ENCODE results near the gene PLPP3.

Gene PLPP3

DNA sequence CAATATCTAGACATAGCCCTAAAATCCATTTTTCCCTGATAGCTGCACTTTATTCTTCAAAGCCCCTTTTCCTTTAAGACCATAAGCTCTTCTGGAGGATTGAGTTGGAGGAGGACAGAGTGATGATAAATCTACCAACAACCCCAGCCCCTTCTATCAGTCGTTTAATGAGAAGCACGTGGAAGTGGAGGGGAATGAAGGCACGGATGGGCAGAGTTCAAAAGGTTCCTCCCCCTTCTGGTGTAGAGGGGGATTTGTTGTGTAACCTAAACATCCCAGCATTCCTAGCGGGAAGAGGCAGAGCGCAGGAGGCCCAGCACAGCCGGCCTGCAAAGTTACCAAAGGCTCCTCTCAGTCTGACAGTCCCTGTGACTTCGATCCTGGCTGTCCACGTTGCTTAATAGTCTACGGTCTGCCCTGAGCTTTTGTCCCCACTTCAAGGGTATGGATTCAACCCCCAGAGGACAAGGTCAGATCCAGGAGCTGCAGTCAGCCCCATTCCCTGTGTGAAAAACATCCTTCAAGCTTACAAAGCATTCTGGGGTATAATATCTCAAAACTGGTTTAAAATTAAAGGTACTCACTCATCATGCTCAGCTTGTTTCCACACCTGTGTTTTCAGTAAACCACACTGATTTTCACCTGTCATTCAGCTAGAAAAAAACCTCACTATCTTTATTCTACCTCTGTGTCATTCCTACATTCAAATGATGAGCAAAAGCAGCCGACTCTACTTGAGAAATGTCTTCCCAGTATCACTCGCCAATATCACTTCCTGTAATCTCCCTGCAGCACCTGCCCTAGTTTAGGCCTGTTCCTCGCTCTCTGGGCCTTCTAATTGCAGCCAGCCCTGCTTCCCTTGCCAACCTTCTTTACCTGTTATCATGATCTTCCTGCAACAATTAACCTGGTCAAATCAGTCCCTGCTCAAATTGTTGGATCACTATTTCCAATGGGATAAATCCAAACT is 117.9 kb downstream of the PLPP3 start:
- DNase-seq (ENCODE audit: low read depth) = no peak

DNA sequence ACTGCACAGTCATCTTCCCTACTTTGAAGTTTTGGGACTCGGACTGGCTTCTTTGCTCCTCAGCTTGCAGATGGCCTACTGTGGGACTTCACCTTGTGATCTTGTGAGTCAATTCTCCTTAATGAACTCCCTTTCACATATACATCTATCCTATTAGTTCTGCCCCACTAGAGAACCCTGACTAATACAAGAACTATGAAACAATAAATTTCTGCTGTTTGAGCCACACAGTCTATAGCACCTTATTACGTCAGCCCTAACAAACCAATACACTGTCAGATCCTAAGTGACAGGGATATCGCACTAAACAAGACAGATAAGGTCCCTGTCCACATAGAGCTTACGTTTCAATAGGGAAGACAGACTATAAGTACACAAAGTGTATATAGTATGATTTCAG is 120.1 kb downstream of the PLPP3 start:
- DNase-seq (ENCODE audit: low read depth) = no peak

DNA sequence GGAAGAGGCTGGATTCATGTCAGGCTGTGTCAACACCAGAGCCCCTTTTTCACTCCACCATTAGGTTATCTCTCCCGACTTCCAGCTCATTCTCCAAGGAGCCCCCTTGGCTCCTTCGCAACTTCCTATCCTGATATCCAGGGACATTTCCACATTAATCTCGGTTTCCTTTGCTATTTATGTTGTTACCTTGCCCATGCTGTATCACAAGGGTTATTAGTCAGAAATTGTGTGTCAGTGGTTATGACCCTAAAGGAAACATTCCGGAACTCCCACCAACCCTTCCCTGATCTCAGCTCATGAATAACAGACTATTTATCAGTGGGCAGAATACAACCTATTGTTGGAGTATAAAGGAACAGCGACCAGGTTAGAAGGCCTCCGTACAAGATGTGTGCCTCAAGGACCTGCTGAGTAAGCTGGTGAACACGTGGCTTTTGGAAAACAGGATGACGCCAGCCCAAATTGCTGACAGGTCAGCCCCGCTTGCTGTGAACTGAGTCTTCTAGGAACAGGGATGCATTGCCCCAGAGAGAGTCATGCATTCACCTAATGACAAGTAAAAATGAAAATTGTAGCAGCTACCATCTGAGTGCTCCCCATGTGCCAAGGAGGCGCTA is 121.5 kb downstream of the PLPP3 start:
- DNase-seq (ENCODE audit: low read depth) = no peak

DNA sequence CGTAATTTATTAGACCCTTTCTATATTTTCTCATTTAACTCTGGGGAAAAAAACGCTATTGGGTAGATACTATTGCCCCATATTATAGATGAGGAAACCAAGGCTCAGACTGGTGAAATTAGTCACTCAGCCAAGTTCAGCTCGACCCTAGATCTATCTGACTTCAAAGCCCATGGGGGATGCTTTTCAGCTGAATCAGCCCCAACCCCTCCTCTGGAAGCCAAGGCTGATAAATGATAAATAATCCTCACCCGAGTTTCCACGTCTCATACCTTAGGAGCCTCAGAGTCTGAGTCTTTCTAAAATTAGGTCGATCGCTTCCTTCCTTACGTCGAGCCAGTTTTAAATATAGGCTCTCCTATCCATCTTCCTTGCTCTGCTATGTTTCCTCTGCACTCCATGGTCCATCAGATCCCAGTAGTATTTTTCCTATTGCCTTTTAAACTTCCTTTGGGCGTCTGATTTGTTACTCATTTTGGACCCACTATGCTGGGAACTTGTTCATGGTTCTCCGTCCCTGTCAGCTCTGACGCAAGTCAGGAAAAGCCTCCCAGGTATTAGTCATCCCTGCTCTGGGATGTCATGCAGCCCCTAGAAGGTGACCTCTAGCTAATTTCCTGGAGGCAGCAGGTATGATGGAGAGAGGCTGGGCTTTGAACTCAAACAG is 122.8 kb downstream of the PLPP3 start:
- no peak for DNase-seq (ENCODE audit: low read depth)

DNA sequence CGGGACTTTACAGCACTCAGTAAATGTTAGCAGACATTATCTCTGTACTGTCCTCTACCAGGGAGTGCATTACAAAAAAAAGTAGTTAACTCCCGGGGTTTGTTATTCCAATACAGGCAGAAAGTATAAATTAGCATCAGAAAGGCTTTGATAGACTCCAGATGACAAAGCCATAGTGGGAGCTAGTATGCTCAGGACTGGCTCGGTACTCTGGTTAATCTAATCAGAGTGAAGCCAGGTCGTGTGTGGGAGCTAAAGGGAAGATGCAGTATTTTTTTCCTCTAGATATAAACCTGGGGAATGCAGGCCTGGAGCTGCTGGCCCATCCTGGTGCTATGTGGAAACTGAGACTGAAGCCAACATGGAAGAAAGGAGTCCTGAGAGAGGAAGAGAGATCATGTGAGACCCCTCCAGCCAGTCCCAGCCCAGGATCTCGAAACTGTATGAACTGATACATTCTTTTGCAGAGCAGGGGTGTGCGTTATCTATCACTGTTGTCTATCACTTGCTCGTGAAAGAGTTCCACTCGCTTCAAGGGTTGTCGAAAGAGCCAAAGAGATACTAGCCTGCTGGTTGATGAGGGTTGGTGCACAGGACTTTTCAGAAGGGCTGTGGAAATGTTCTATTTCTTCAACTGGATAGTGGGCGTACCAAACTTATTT is 125.8 kb downstream of the PLPP3 start:
- DNase-seq (ENCODE audit: low read depth) = no peak

DNA sequence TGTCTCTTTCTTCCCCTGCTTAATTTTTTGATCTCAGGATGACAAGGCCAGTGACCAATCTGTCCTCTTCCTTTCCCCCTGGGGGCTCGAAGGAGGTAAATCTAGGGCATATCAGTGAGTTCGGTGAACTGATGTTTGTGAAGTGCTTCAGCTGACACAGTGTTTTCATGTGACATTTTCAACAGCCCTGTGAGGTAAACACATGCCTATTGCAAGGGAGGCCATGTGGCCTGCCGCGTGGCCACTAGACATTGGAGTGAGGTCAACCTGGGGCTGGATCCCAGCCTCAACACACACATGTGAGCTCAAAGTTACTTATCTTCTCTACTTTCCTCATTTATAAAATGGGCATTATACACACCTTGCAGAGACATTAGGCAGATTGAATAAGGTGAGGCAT is 126.3 kb downstream of the PLPP3 start:
- DNase-seq (ENCODE audit: low read depth) = no peak

DNA sequence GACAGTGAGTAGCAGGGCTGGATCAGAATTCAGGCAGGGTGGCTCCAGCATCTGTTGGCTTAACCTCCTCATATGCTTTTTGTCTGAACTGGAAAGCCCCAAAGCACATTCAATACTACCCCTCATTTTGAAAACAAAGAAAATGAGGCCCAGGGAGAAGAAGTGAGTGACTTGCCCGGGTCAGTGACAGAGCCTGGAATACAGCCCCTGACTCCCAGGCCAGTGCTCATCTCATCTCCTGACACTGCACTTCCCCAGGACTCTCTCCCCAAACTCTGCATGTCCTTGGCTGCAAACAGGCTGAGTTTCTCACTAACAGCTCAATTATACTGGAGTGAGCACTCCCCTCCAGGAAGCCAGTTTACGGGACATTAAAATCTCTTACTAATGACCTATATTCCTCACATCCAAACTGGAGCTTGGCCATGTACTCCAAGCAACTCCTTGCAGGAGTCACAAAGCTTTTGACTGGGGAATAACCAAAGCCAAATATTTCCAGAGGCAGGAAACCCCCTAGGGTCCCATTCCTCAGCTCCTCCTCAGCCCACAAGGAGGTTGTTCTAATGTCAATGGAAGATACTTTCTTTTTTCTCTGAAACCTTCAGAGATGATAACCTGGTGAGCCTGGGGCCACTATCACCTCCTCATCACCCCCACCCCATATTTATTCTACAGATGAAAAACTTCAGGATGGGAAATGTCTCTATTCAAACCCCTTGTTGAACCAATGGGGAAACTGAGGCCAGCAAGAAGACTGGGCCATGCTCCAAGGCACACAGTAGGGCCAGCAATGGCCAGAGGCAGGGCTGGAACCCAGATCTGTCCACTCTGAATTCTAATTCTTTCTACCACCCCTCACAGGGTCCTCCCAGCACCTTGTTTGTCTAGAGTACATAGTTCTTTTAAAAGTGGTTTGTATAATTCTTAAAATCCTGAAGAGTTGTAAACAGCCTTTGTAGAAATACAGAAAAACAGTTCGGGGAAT is 127.0 kb downstream of the PLPP3 start:
- DNase-seq (ENCODE audit: low read depth) = no peak

DNA sequence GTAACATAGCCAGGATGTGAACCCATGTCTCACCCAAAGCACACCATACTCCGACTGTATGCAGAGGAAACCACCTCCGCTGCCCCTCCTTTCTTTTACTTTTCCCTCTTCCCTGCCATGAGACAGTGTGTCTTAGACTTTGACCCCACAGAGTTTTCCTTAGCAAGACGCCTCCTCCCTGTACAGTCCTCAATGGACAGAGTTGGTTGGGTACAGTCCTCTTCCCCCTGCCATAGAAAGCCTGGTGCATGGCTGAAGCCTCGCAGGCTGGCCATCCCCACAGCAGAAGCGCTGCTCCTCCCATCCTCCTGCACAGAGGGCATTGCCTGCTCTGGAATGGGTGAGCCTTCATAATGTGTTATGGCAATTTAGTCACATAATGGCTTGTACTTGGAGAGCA is 127.9 kb downstream of the PLPP3 start:
- DNase-seq (ENCODE audit: low read depth) = no peak

DNA sequence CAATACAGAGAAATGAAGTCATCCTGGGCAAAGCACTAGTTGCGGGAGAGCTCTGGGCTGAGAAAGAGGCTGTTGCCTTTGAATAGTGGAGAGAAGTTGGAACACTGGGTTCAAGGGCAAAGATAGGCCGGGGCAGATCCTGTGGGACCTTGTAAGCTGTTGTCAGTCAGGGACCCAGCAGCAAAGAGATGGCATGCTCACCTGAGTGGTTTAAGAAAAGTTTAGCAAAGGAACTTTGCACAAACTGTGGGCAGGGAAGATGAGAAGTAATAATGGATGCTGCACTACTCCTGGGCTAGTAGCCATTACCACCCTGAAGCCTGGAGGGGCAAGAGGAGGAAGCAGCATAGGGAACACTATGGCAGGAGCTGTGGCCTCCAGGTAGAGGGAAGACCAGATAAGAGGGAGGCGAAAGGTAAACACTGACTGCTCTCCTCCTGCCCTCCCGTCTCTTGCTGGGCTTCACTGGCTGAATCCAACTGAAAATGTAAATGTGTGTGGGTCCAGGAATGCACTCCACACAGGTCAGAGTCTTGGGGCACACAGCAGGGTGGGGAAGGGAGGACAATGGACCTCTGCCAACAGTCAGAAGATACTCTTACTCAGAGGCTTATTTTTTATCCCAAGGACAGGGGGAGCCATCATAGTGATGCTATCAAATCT is 129.2 kb downstream of the PLPP3 start:
- no peak for DNase-seq (ENCODE audit: low read depth)

DNA sequence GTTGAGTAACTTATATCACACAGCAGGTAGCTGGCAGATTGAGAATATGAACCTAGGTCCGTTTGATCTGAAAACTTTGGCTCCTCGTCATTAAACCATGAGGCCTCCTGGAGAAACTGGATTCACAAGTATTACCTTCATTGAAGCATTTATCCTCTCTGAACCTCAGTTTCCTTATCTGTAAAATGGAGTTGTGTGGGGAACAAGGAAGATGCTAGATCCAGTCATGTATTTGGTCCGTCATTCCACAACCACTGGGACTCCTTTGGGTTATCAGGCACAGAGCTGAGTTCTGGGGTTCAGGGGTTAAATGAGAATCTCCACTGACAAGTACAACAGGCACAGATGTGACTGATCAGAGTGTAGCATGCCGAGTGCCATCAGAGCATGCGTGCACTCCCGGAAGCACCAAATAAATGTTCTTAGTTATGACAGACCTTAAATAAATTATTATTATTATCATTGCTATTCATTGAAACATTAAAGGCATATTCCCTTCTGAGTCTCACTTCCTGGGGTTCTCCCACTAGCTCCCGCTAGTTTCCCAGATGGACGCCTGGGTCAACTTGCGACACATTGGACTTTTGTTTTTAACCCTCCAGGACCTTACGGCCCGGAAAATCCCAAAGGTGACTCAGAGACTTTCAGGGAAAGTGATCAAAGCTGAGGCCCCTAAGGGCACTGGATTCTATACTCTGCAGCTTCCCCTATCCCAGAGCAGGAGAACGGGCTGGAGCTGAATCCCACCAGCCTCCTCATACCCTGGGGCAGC is 130.6 kb downstream of the PLPP3 start:
- no peak for DNase-seq (ENCODE audit: low read depth)

DNA sequence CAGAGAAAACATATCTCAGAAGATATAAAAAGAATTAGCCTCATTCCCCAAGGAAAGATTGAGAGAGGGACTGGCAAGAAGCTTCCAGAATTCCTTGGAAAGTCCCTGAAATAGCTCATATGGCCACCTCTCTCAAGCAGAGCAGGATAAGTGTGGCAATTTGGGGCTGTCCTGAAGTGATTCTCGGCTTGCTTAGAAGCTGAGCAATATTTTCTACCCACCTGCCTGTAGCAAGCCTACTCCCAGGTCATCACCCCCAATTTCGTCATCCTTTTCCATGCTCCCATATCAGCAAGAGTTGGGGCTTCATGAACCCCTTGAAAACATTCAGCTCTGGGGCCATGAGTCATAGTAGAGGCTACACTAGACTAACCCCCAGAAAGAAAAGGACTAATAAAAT is 131.5 kb downstream of the PLPP3 start:
- DNase-seq (ENCODE audit: low read depth) = no peak

DNA sequence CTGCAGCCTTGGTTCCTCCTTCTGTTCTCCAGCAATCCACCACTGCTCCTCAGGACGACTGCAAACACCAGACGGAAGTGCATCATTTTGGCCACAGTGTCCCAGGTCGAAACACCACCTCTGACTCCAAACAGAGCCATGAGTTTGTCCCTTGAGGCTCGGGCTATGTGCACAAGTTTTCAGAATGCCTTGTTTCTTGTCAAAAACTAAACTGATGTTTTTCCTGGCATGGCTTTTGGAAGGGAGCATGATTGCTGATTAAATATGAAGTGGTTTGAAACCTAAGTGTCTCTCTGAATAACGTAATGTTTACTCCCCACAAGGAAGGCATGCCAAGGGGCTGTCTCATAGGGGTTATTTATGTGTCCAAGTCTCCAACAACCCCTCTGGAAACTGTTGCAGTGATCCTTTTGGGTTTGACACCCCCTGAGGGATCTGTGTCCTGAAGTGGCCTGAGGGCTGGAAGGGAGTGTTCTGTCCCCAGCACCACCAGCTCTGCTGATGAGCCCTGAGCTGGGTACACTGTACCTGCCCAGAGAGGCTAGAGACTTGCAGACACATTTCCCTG is 132.7 kb downstream of the PLPP3 start:
- no peak for DNase-seq (ENCODE audit: low read depth)

DNA sequence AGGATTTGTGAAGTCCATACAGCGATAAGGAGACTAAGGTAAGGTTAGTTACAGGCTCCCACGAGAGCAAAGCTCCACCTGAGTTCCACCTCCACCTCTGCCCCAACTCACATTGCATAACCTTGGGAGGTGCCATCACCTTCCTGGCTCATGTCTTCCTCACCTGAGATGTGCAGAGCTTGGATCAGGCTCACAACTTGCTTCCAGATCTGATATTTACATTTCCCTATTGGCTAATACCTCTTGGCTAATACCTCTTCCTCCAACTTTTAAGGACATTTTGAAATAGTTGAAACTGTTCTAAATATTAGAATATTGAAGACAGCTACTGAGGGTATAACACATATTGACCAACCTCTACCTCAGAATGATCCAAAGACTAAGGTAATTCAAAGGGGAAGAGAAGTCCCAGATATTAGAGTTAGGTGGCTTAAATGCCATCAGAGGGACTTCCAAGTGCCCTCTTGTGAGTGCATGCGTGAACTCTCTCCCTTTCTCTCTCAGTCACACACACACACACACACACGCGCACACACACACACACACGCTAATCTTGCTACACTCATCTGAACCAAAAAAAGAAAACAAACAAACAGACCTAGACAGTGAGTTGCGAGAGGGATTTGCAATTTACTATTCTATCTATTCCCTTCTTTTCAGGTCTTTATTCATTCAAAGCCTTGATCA is 134.3 kb downstream of the PLPP3 start:
- DNase-seq (ENCODE audit: low read depth) = no peak
